Measurements from ENCODE around the gene RNASE13. TPM values are rescaled to one million over a fixed set of nuclear protein-coding genes. Genes with fewer than 3 reads are reported as not detected.

Gene RNASE13
- total RNA-seq, 4 donors from 2014 or later = not detected

GRCh38 chr14:21049271-21049673 lies 14.7 kb upstream of the RNASE13 start:
- TF ChIP-seq POLR2A (IDR thresholded peaks at IDR 0.05) = no peak
- no peak for TF ChIP-seq CTCF (IDR thresholded peaks at IDR 0.05)
- TF ChIP-seq POLR2AphosphoS5 (IDR thresholded peaks at IDR 0.05) = no peak
- no peak for TF ChIP-seq EP300 (IDR thresholded peaks at IDR 0.05)
- 64 to 85% methylated on average over 2 to 3 of the region's 3 CpGs for WGBS, 2 donors (ENCODE audit: low coverage in 1 of 2)
- ATAC-seq = no peak

GRCh38 chr14:21048638-21049037 lies 14.0 kb upstream of the RNASE13 start:
- Histone ChIP-seq H3K36me3 (no peaks in the 10 kb centered on the region), H3K4me1 (peaks cover 0 to 12% (median 0%) of the 10 kb centered on the region in 3 donors), H3K27me3 (no peaks in the 10 kb centered on the region), H3K9me3 (no peaks in the 10 kb centered on the region), H3K4me3 (no peak overlapping the region), H3K27ac (no peak overlapping the region)
- ATAC-seq = no peak
- 67 to 100% methylated on average over 1 to 2 of the region's 2 CpGs for WGBS, 2 donors (ENCODE audit: low coverage in 1 of 2)
- TF ChIP-seq POLR2A (IDR thresholded peaks at IDR 0.05) (no peak), CTCF (IDR thresholded peaks at IDR 0.05) (no peak), POLR2AphosphoS5 (IDR thresholded peaks at IDR 0.05) (no peak), EP300 (IDR thresholded peaks at IDR 0.05) (no peak)

More at GRCh38 chr14:21049271-21049673, 14.7 kb upstream of the RNASE13 start:
- Histone ChIP-seq H3K4me3 (no peak overlapping the region), H3K9me3 (no peaks in the 10 kb centered on the region), H3K27ac (no peak overlapping the region), H3K4me1 (peaks cover 0 to 6% (median 0%) of the 10 kb centered on the region in 3 donors), H3K27me3 (no peaks in the 10 kb centered on the region), H3K36me3 (no peaks in the 10 kb centered on the region)

GRCh38 chr14:21047378-21047781 lies 12.8 kb upstream of the RNASE13 start:
- no peak for ATAC-seq
- WGBS, 2 donors (ENCODE audit: low coverage in 1 of 2) = 57 to 61% methylated on average over 2 of the region's 2 CpGs

GRCh38 chr14:21043974-21044618 lies 9.5 kb upstream of the RNASE13 start:
- peak overlapping the region in 1 of 4 donors; percentile 10 for H3K27ac ChIP-seq
- 27 to 49% methylated on average over 2 to 6 of the region's 6 CpGs for WGBS, 2 donors (ENCODE audit: low coverage in 1 of 2)
- peaks cover 8 to 36% (median 9%) of the 10 kb centered on the region in 3 donors for H3K4me1 ChIP-seq
- ATAC-seq = no peak
- no peaks in the 10 kb centered on the region for H3K36me3 ChIP-seq
- no peak overlapping the region for H3K4me3 ChIP-seq
- TF ChIP-seq POLR2AphosphoS5 (IDR thresholded peaks at IDR 0.05) = no peak
- no peak for TF ChIP-seq EP300 (IDR thresholded peaks at IDR 0.05)
- TF ChIP-seq POLR2A (IDR thresholded peaks at IDR 0.05) = no peak
- no peak for TF ChIP-seq CTCF (IDR thresholded peaks at IDR 0.05)
- H3K9me3 ChIP-seq = no peaks in the 10 kb centered on the region
- no peaks in the 10 kb centered on the region for H3K27me3 ChIP-seq

More at GRCh38 chr14:21047378-21047781, 12.8 kb upstream of the RNASE13 start:
- peaks cover 0 to 23% (median 0%) of the 10 kb centered on the region in 3 donors for H3K4me1 ChIP-seq
- H3K9me3 ChIP-seq = no peaks in the 10 kb centered on the region
- TF ChIP-seq EP300 (IDR thresholded peaks at IDR 0.05) = no peak
- no peak for TF ChIP-seq CTCF (IDR thresholded peaks at IDR 0.05)
- TF ChIP-seq POLR2AphosphoS5 (IDR thresholded peaks at IDR 0.05) = no peak
- no peak for TF ChIP-seq POLR2A (IDR thresholded peaks at IDR 0.05)
- no peaks in the 10 kb centered on the region for H3K27me3 ChIP-seq
- no peaks in the 10 kb centered on the region for H3K36me3 ChIP-seq
- H3K4me3 ChIP-seq = no peak overlapping the region
- H3K27ac ChIP-seq = no peak overlapping the region

GRCh38 chr14:21043387-21043973 lies 8.9 kb upstream of the RNASE13 start:
- Histone ChIP-seq H3K4me1 (peaks cover 13 to 43% (median 13%) of the 10 kb centered on the region in 3 donors), H3K36me3 (no peaks in the 10 kb centered on the region), H3K27me3 (no peaks in the 10 kb centered on the region), H3K27ac (no peak overlapping the region), H3K9me3 (no peaks in the 10 kb centered on the region), H3K4me3 (no peak overlapping the region)
- TF ChIP-seq EP300 (IDR thresholded peaks at IDR 0.05) (no peak), POLR2A (IDR thresholded peaks at IDR 0.05) (no peak), POLR2AphosphoS5 (IDR thresholded peaks at IDR 0.05) (no peak), CTCF (IDR thresholded peaks at IDR 0.05) (no peak)
- no peak for ATAC-seq
- WGBS, 2 donors (ENCODE audit: low coverage in 1 of 2) = 0 to 30% methylated on average over 1 of the region's 2 CpGs
